CD4-positive, alpha-beta T cell treated with Interleukin-4 for 4 hours (primary cell): Measurements from ENCODE around the gene SLC30A3.
"Not testable (repeated sequence)": the region's sequence is repeated elsewhere in the genome, so short reads cannot be mapped to it uniquely, and the experiment has no call there.

Source experiments
- DNase-seq: peaks from one replicate; pipeline ENCODE4 v3.0.0-alpha.2; 2020

The SLC30A3 gene

DNA sequence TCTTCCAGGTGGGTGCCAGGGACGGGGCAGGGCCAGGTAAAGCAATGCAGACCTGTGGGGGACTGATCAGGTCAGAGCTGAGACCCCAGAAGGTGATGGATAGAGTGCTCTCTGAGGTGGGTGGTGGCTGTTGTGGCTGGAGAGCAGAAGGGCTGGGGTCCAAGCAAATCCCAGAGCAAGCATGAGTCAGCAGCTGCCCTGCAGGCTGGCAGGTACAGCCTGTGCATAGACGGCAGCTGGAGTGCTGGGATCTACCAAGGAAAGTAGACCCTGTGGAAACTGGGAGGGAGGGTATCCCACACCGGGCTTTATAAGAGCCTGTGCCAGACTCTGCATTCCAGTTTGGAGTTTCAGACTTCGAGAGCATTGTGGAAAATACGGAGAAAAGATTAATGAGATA, 20.0 kb upstream of the SLC30A3 start:
- no peak for DNase-seq

DNA sequence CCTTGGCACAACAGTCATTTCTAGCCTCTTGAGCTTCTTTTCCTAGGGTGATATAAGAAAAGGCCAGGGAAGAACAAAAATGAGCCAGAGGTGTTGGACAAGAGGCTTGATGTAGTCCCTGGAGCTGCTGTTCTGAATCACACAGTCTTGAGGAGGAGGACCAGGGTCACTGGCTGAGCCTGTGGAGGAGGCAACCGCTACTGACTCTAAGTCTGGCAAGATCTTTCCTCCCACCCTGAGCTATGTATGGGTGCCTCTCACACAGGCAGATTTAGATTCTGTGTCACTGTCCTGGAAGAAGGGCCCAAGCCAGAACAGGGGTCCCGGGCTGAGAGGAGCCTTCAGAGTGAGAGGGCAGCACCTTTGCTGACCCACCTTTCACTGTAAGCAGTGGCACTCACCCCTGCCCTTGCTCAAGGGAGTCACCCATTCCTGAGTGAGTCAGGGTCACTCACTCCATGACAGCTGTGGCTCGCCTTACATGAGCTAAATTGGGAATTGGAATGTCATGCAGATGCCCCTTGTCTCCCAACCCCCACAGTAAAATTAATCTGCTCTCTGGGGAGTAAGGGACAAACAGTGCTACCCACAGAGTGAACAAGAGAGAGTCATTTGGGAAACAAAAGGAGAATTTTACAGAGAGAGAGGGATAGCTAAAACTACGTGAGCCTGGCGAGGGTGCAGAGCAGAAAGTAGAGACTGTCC, 19.2 kb upstream of the SLC30A3 start, which contains the start of gene TRIM54:
TSS of gene TRIM54 (plus strand) at position 575 of the 705 bp plus-strand sequence. CDS start 303 bp downstream, outside the sequence.
- DNase-seq: no peak

DNA sequence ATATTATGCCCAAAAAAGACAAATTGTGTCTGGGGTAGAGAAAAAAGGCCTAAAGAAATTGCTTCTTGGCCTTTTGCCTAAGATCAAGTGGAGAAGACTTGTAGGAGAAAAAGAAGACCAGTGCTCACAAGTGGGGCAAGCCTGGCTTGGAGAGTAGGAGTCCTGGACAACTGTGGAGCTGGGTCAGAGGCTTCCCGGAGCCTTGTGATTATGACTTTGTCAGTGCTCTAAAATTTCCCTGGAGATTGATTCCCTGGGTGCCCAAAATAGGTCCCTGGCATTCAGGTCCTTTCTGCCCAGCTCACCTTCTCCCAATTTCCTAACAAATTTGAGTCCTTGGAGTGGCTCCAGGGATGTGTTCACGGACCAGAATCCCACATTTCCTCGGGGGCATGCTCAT, 18.6 kb upstream of the SLC30A3 start:
- DNase-seq: no peak

GRCh38 chr2:27280826-27281225, 18.0 kb upstream of the SLC30A3 start:
- no peak for DNase-seq

DNA sequence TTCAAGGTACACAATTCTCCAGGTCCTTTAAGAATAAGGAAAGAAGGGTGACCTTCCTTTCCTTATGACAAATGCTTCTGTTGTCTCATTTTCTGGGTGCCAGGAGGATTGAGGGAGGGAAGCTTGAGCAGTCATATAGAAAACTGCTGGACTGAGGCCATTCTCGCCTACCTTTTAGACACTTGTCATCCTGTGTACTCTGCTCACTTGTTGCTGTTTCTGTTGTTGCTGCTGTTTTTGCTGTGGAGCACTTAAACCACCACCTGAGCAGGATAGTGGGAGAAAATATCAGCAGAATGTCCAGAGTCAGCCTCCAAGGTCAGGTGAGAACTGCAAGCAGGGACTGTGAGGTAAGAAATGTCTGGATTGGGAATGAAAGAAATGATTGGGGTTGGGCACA, 15.2 kb upstream of the SLC30A3 start:
- DNase-seq: no peak

DNA sequence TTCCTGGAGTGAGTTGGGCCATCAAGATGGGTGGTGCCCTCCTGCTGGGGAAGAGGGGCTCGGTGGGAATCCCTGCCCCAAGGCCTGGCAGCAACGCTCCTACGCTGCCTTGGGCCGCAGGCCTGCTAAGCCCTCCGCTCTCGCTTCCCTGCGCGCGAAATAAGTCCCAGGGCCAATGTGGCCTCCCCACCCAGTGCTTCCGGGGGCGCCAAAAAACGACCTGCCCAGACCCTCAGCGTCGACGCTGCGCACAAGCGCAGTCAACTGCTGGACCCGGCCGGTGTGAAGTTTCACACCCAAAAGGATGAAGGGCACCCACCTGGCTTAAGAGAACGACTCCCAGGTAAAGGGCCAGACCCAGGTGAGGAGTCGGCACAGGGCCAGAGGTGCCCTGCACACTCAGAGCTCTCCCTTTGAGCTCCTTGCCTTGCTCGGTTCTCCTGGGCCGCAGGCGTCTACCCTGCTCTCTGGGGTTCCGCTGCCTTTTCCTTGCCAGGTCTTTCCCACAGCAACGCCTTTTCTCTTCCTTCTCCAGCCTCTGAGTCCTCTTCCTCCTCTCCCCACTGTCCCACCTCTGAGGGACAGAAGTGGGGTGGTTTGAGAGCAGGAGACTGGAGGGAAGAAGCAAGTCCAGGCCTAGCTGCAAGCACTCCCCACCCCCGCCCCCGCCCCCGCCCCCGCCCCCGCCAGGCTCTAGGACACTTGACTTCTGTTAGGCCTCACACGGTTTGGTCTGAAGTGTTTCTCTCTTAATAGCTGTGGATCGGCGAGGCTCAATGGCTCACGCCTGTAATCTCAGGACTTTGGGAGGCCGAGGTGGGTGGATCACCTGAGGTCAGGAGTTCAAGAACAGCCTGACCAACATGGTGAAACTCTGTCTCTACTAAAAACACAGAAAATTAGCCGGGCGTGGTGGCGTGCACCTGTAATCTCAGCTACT, 12.6 kb upstream of the SLC30A3 start, which contains the start of gene DNAJC5G:
TSS of gene DNAJC5G (plus strand) at position 223 of the 940 bp plus-strand sequence. CDS start 1,296 bp downstream, outside the sequence.
- no peak for DNase-seq

GRCh38 chr2:27272537-27273522, 10.0 kb upstream of the SLC30A3 start:
- not testable (repeated sequence) for DNase-seq

DNA sequence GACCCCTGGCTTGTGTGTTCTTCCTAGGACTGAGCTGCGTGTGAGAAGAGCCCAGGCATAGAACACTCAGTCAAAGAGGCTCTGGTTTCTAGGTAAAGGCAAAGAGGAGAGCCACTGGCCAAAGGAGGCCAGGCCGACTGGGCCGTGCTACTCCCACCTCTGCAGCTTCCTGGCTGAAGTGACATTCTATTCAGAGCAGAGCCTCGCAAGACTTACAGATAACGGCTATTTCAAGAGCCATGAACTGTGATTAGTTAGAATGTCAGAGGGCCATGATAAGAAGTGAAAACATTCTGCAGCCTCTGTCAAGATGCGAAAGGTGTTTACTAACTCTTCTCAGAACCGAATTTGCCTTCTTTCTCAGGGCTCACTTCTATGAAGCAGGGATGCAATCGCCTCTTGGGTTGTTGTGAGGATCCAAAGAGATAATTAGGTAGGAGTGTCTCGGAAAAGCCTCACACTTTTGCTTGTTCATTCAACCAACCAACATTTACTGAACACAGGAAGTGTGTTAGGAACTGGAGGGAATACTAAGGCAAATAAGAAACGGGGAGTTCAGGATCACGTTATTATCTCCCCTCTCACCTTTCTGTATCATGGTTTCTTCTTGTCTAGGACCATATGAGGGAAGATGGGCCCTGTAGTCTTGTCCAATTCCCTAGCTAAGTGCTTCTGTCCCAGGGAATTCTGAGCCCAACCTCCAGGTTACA, 8.9 kb upstream of the SLC30A3 start:
- no peak for DNase-seq

DNA sequence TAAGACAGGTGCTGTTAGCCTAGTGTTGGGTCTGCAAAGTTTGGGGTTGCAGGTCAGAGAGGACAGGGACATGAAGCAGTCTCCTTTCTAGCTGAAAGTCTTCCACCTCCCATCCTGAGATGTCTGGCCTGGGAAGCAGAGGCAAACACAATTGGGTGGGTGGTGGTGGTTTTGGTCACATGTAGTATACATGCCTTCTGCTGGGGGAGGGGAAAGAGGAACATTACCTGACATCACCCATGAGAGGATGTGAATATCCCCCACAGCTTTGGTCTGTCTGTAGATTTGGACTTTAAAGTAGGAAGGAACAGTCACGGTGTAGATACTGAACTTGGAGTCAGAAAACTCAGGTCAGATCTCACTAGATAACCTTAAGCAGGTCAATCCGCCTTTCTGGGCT, 7.8 kb upstream of the SLC30A3 start:
- DNase-seq: no peak

GRCh38 chr2:27270131-27270530, 7.3 kb upstream of the SLC30A3 start:
- DNase-seq: no peak

GRCh38 chr2:27268296-27268695, 5.4 kb upstream of the SLC30A3 start:
- not testable (repeated sequence) for DNase-seq

- no peak for DNase-seq
These were observed 2.7 kb upstream of the SLC30A3 start for GRCh38 chr2:27265536-27265870.

DNA sequence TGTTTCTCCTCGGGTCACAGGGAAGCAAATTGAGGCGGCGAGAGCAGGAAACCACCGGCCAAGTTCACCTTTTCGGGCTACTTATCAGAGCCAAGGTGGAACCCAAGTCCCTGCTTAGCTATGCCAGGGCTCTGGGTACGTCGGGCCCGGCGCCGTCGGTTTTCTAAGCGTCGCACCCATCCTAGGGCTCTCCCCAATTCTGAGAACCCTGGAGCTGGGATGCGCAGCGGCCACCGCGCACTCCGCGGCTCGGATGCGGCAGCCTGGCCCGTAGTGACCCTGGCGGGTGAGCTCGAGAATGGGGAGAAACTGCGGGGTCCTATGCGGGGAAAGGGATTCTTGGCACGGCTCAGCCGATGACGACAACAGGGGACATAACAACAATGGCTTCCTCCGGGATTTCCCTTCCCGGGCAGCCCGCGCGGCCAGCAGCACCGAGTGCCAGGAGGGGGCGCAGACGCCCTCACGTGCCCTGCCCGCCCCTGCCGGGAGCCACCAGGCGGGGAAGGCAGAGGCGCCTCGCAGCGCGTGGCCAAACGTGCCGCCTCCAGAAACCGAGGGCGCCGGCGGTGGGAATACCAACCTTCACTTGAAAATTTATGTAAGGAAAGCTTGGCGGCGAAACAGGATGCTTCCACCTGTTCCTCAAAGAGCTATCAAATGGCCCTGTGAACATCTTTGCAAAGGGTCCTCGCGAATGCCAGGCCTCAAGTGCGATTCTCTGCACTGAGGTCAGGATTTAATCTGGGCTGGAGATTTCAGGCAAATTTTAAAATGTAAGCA, 2.1 kb upstream of the SLC30A3 start:
- DNase-seq: peak; percentile 59

GRCh38 chr2:27264253-27264752, 1.5 kb upstream of the SLC30A3 start:
- no peak for DNase-seq

GRCh38 chr2:27263287-27264252, 723 bp upstream of the SLC30A3 start:
- DNase-seq: no peak

DNA sequence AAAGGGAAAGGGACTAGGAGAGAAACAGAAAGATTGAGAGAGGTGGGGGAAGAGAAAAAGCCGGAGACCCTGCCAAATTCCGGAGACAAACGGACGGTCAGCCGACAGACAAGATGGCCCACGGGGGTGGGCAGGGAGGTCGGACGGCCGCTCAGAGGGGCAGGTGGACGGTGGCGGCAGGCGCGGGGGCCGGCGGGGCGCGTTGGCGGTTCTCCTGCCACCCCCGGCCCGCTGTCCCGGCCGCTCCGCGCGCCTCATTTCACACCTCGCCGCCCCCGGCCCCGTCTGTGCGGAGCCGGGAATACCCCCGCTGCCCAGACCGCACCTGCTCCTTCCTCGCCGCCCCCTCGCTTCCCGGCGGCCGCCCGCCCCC, 935 bp downstream of the SLC30A3 start:
- DNase-seq: no peak

- no peak for DNase-seq
These were observed 1.5 kb downstream of the SLC30A3 start for GRCh38 chr2:27261241-27261925.

DNA sequence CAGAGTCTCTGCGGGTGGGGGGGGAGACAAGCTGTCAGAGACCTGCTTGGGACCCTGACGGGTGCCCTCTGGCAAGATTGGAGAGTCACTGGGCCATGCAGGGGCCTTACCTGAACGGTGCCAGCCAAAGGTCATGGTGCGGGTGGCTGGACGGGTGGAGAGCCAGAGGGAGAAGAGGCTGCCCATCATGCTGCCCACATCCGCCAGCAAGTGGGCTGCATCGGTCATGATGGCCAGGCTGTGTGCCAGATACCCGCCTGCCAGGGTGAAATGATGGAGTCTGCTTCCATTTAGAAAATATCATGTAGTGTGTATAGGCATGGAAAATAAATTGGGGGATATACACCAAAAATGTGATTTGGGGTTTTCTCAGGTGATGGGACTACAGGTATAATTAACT, 4.8 kb downstream of the SLC30A3 start:
- DNase-seq: no peak

GRCh38 chr2:27256855-27257454, 5.9 kb downstream of the SLC30A3 start:
- DNase-seq: no peak
